ENCODE measurements around the gene IRGQ.

DNA sequence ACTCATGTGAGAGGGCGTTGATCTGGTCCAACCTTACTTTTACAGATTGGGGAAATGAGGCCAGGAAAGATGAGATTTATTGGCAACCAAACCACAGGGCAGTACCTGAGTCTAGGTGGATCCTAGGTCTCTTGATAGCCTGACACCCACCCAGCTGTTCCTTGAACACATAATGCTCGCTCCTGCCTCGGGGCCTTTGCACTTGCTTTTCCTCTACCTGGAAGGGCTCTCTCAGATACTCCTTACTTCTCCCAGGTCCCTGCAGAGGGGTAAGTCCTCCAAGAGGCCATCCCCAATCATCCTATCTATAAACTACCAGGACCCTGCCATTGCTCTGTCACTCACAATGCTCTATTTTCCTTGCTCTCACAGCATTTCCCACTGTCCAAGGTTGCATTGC is 55.6 kb downstream of the IRGQ start:
- TF ChIP-seq, protein P1, sequence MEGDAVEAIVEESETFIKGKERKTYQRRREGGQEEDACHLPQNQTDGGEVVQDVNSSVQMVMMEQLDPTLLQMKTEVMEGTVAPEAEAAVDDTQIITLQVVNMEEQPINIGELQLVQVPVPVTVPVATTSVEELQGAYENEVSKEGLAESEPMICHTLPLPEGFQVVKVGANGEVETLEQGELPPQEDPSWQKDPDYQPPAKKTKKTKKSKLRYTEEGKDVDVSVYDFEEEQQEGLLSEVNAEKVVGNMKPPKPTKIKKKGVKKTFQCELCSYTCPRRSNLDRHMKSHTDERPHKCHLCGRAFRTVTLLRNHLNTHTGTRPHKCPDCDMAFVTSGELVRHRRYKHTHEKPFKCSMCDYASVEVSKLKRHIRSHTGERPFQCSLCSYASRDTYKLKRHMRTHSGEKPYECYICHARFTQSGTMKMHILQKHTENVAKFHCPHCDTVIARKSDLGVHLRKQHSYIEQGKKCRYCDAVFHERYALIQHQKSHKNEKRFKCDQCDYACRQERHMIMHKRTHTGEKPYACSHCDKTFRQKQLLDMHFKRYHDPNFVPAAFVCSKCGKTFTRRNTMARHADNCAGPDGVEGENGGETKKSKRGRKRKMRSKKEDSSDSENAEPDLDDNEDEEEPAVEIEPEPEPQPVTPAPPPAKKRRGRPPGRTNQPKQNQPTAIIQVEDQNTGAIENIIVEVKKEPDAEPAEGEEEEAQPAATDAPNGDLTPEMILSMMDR (IDR thresholded peaks at IDR 0.05; ENCODE audit: low read depth, low read length) = no peak
- TF ChIP-seq, protein P2, sequence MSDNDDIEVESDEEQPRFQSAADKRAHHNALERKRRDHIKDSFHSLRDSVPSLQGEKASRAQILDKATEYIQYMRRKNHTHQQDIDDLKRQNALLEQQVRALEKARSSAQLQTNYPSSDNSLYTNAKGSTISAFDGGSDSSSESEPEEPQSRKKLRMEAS (IDR thresholded peaks at IDR 0.05; ENCODE audit: low read depth, low read length) = no peak
- no peak for TF ChIP-seq POLR2A (IDR thresholded peaks at IDR 0.05; ENCODE audit: extremely low read depth, insufficient read length)
- no peak for TF ChIP-seq MYC (IDR thresholded peaks at IDR 0.05; ENCODE audit: low read depth, low read length)
